HG03565 (cell line): ENCODE data around the gene IFIH1.

Experiments used
- ATAC-seq: cut with Tn5 transposase; IDR thresholded peaks from one replicate; pipeline ENCODE4 v1.9.1; 2021; ENCODE audit warnings: mild to moderate bottlenecking, moderate library complexity; ENCODE audit not compliant: unreplicated experiment

Gene IFIH1

DNA sequence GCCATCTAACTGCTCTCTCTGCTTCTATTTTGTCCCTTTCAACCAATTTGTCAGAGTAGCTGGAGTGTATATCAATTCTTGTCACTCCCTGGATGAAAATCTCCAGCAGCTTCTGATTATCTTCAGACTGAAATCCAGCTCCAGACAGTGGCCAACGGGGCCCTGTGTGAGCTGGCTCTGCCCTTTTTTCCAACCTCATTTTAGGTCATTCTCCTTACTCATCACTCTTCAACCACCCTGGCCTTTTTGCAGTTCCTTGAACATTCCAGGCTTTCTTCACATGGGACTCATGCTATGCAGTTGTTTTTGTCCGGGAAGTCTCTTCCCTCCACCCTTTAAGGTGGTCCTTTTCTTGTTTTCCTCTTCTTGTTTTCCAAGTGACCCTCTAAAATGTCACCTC, 59.8 kb downstream of the IFIH1 start:
- no peak for ATAC-seq

DNA sequence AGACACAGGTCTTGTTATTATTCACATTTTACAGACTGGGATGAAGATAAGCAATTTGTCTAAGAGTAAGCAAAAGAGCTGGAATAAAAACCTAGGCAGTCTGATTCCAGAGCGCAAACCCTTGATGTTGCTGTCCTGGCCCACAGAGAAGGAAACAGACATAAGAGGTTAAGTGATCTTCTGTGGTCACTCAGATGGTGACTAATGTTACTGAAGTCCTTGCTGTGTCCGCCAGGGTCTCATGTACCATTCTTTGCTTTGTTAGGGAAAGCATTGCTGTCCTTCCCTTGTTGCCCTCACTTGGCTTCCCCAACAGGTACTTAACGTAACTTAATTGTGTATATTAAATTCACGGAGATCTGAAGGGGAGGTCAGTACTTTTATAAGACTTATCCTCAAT, 60.3 kb downstream of the IFIH1 start:
- no peak for ATAC-seq

- no peak for ATAC-seq
Observed at GRCh38 chr2:162257425-162257824, 61.1 kb downstream of the IFIH1 start.

- no peak for ATAC-seq
Observed at GRCh38 chr2:162256591-162256991, 61.9 kb downstream of the IFIH1 start.

GRCh38 chr2:162254236-162254871, 64.1 kb downstream of the IFIH1 start:
- no peak for ATAC-seq

DNA sequence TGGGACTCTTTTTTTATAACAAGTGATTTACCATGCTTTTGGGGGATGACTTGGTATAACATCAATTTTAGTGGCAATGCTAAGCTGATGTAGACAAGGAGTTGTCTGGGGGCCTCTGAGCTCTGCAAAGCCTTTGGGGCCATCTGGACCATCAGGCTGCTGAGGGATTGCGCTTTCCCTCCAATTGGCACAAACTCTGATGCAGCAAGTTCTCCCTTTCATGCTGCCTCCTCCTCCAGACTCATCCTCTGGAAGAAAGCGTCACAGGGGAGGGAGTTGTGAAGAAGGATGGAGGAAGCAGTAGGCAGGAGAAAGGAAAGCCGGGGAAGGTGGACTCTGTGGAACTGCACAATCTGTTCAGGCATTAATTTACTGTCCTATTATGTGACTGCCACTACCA, 65.0 kb downstream of the IFIH1 start:
- ATAC-seq, result no peak

- ATAC-seq, result no peak
Observed at GRCh38 chr2:162252153-162252552, 66.3 kb downstream of the IFIH1 start.

DNA sequence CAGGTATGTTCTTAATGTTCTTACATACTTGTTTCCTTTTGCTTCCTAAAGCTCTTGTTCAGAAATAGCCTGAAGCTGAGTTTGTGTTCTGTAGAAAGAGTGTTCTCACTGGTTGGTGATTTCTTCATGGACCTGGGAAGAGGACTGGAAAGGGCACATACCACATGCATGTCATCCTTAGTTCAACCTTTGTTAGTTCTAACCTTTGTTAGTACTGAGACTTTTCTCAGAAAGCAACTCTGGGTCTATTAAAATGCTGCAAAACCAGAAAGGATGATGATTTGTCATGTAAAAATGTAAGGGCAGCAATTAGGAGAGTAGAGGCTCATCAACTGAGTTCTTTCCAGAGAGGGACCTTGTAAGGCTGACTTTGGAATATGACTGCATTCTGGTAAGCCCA, 72.7 kb downstream of the IFIH1 start:
- ATAC-seq, result no peak

DNA sequence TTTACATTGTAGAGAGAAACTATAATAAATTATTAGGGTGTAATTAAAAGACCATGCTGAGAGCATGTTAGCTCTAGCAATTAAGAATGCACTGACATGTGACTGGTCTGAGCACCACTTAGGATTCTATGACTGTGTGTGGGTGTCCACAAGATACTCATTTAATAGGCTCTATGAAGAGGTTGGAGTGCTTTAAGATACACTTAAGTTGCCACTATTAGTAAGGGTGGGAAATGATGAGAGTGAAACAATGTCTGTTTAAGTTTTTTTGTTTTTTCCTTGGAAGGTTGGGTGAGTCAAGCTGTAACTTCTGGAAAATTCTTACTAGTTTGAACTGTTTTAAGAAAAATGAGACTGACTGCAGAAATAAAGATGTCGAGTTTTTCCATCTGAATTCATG, 73.4 kb downstream of the IFIH1 start:
- no peak for ATAC-seq

DNA sequence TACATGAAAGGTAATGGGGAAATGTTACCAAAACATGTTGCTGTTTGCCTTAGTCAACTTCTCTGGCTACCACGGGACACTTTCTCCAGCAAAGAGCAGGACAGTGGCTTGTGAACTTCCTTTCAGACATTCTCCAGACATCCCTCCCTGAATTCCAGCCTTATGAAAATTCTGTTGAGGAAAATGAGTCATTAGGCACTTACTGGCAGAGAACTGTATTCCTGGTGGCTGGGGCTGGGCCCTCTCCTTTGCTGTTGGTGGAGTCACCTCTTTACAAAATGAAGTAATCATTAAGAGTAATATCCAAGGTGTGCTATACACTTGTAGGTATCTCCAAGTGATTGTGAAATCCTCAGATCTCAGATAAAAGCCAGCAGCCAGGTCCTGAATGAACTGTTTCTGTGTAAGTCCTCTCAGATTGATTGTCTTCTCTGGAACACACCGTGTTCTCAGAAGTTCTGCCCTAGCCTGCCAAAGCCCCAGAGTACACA, 73.9 kb downstream of the IFIH1 start:
- ATAC-seq, result no peak

GRCh38 chr2:162243715-162244114, 74.8 kb downstream of the IFIH1 start:
- no peak for ATAC-seq

DNA sequence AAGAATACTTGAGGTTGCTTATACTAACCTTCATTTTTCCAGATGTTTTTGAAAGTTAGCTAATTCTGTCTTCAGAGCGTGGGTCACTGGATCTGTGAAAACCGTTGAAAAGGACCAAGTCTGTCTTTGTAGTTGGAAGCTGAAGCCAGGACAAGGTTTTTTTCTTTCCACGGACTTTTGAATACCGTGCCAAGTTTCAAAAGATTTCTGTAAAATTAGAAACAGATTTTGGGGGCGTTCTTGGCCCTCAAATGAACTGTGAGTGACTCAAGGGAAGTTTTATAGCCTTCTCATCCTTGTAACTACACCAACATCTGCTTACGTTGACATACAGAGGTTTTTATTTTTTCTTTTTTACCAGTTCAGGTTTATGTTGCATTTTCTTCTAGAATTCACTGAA, 75.2 kb downstream of the IFIH1 start, which contains the start of gene FAP:
FAP (minus strand) TSS at position 152 of the 400 bp plus-strand sequence; CDS start at position 34, 118 bp downstream.
- ATAC-seq, result no peak

DNA sequence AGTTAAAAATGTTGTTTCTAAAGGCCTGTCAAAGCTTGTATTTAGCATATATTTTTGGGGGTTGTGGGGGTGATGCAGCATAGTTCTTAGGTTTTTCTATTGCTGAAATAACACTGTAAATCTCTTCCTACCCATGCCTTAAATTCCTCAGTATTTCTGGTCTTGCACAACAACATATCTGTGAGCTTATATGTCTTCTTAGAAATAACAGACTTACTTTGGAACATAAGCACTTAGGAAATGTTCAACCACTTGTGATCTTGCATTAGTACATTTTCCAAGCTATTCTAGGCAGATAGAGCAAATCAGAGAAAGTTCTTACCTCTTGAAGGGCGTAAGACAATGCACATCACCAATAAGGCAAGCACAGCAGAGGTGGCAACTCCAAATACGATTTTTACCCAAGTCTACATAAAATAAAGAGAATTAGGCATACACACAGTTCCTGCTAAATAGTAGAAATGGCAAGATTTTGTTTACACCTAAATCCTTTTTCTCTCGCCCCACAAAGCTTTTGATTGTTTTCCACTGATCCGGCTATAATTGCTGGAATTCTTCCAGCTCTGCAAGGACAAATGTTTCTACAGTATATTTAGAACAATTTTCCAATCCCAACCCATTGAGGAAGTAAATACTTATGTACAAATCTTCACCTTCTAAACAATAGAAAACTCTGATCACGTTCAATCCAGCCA, 75.8 kb downstream of the IFIH1 start:
- no peak for ATAC-seq

GRCh38 chr2:162241571-162241970, 76.9 kb downstream of the IFIH1 start:
- ATAC-seq, result no peak

DNA sequence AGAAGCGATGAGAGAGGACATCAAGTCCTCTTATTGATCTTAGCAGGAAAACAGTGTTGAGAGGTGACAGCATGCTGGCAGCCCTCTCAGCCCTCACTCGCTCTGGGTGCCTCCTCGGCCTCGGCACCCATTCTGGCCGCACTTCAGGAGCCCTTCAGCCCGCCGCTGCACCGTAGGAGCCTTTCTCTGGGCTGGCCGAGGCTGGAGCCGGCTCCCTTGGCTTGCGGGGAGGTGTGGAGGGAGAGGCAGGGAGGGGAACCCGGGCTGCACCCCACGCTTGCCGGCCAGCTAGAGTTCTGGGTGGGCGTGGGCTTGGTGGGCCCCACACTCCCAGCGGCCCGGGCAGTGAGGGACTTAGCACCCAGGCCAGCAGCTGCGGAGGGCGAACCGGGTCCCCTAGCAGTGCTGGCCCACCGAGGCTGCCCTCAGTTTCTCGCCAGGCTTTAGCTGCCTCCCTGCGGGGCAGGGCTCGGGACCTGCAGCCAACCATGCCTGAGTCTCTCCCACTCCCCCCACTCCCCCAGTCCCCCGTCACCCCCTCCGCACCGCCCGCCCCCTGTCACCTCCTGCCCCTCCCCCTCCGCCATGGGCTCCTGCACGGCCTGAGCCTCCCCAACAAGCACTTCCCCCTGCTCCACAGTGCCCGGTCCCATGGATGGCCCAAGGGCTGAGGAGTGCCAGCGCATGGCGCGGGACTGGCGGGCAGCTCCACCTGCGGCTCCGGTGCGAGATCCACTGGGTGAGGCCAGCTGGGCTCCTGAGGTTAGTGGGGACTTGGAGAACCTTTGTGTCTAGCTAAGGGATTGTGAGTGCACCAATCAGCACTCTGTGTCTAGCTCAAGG, 83.6 kb downstream of the IFIH1 start:
- ATAC-seq, result no peak

GRCh38 chr2:162233197-162233596, 85.3 kb downstream of the IFIH1 start:
- ATAC-seq, result no peak

GRCh38 chr2:162232671-162233070, 85.8 kb downstream of the IFIH1 start:
- ATAC-seq, result no peak

DNA sequence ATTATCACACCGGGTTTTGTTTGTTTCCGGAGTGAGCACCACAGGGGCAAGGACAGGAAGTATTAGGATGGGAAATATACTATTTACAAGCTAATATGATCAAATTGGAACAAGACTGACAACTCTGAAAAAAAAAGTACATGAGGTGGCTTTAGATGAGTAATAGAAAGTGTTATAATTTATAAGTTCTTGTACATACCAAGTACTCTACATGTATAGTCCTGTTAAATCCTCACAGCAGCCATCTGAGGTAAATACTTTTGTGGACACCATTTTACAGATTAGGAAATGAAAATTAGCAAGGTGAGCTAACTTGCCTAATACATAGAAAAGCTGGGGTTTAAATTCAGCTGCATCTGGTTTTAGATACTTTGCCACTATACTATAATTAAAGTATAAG, 86.5 kb downstream of the IFIH1 start:
- ATAC-seq, result no peak

GRCh38 chr2:162230761-162231160, 87.7 kb downstream of the IFIH1 start:
- no peak for ATAC-seq

- ATAC-seq, result no peak
Observed at GRCh38 chr2:162226836-162227235, 91.6 kb downstream of the IFIH1 start.

GRCh38 chr2:162221064-162221463, 97.4 kb downstream of the IFIH1 start:
- peak; percentile 84 for ATAC-seq

- ATAC-seq, result no peak
Observed at GRCh38 chr2:162220368-162220767, 98.1 kb downstream of the IFIH1 start.
